ENCODE measurements around the gene VTI1A. TPM values are rescaled to one million over a fixed set of nuclear protein-coding genes. Genes with fewer than 3 reads are reported as not detected.

VTI1A gene
- total and polyA plus RNA-seq, 12 donors: 5.2 to 64.1 (median 22.0) TPM

DNA sequence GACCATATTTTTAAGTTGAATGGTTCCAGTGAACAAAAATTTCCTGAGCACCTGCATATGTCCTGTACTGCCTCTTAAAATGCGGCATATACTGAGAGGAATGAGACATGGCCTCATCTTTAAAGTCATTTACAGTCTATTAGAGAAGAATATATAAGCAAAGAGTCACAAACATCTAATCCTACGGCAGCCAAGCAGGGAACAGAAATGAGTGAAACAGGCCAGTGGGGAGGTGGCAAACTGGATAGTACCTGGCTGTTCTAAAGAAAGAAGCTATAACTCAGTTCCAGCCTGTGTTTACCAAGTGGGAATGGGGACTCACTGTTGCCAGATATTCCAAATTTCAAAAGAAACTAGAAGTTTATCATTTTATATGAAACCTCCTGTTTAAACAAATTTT, 211.4 kb downstream of the VTI1A start:
- Histone ChIP-seq H3K36me3 (replicated peaks in 1 of 2) (no peaks in the 10 kb centered on the region), H3K4me3 (no peak overlapping the region), H3K27me3 (no peaks in the 10 kb centered on the region), H3K9me3 (replicated peaks in 1 of 3) (no peaks in the 10 kb centered on the region), H3K27ac (no peak overlapping the region), H3K4me1 (replicated peaks in 1 of 2) (peaks cover 0 to 7% of the 10 kb centered on the region in 2 donors)
- 91 to 100% (median 97%) methylated on average over 2 of the region's 2 CpGs for WGBS, 4 donors
- TF ChIP-seq, protein P1, sequence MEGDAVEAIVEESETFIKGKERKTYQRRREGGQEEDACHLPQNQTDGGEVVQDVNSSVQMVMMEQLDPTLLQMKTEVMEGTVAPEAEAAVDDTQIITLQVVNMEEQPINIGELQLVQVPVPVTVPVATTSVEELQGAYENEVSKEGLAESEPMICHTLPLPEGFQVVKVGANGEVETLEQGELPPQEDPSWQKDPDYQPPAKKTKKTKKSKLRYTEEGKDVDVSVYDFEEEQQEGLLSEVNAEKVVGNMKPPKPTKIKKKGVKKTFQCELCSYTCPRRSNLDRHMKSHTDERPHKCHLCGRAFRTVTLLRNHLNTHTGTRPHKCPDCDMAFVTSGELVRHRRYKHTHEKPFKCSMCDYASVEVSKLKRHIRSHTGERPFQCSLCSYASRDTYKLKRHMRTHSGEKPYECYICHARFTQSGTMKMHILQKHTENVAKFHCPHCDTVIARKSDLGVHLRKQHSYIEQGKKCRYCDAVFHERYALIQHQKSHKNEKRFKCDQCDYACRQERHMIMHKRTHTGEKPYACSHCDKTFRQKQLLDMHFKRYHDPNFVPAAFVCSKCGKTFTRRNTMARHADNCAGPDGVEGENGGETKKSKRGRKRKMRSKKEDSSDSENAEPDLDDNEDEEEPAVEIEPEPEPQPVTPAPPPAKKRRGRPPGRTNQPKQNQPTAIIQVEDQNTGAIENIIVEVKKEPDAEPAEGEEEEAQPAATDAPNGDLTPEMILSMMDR (IDR thresholded peaks at IDR 0.05): no peak
- no peak for TF ChIP-seq POLR2A (IDR thresholded peaks at IDR 0.05)
- no peak for DNase-seq
- intact Hi-C loops (cut with DNase I): no loop called here

DNA sequence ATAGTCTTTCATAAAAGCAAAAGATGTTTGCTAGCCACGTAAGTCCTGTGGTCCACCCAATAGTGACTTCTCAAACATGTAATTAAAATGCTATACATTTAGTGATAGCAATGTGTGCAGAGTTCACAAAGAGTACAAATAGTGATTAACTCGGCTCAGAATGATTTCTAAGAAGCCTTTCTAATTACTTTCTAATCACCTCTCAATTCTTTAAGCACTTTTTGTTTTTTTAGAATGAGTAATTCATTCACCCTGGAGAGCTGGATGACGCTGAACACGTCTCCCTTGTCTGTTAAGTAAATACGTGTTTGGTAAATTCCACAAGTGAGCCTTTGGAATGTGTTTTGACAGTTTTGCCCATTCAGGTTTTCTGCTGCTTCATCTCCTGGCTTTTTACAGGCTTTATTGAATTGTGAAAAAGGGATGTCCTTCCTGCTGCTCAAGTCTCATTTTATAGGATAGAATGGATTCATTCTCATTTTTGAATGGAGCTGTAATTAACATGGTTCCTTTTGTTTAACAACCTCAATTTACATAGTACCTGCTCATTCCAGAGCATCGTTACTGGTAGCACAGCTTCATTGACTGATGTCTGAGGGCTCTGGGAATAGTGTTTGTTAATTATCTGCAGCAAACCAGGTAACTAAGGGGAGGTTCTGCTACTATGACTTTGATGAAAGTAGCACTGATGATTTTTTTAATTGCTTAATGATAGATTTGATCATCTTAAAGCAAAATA, 212.1 kb downstream of the VTI1A start:
- intact Hi-C loops (cut with DNase I): no loop called here
- Histone ChIP-seq H3K27me3 (no peaks in the 10 kb centered on the region), H3K36me3 (replicated peaks in 1 of 2) (no peaks in the 10 kb centered on the region), H3K9me3 (replicated peaks in 1 of 3) (no peaks in the 10 kb centered on the region), H3K4me1 (replicated peaks in 1 of 2) (peaks cover 0 to 7% of the 10 kb centered on the region in 2 donors), H3K4me3 (no peak overlapping the region), H3K27ac (no peak overlapping the region)
- WGBS, 4 donors: 87 to 93% (median 90%) methylated on average over 6 of the region's 6 CpGs
- no peak for DNase-seq
- no peak for TF ChIP-seq POLR2A (IDR thresholded peaks at IDR 0.05)
- TF ChIP-seq, protein P1 (IDR thresholded peaks at IDR 0.05): no peak

DNA sequence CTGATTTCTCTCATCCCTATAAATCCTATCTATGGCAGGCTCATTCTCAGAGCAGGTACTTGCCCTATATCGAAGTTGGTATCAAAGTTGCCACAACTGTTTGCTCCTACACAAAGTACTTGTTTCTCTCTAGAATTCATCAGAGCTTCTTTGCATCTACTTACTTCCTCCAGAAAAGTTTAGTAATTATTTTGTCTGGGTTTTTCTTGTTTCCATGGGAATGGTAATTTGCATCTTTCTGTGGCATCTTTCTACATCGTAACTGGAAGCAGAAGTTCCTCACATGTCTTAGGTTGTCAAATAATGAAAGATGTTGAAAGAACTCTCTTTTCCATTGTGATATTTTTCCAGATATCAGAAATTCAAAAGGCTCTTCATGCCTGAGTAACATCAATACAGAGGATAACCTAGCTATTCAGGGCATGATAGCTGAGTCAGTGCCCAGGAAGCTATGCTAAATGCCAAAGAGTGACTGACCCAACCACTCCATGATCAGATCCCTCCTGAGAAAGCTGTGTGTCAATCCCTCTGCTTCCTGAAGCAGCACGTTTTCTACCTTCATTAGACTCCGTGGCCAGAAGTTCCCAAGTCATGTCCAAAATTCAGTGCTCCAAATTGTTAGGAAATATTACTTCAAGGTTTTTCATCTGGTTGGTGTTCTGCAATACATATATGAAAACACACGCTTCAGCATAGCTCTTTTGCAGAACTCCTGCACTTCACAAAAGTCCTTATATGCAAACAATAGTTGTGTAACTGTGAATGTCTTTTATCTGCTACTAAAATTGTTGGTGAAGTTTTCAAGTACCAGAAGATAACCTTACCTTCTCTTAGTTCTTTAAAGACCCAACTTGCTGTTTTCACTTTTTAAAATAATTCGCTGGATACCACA, 216.5 kb downstream of the VTI1A start:
- WGBS, 4 donors: 88 to 91% (median 90%) methylated on average over 6 of the region's 6 CpGs
- Histone ChIP-seq H3K27me3 (no peaks in the 10 kb centered on the region), H3K4me1 (replicated peaks in 1 of 2) (no peaks in the 10 kb centered on the region), H3K36me3 (replicated peaks in 1 of 2) (no peaks in the 10 kb centered on the region), H3K27ac (no peak overlapping the region), H3K9me3 (replicated peaks in 1 of 3) (no peaks in the 10 kb centered on the region), H3K4me3 (no peak overlapping the region)
- intact Hi-C loops (cut with DNase I): no loop called here
- TF ChIP-seq, protein P1 (IDR thresholded peaks at IDR 0.05): no peak
- TF ChIP-seq POLR2A (IDR thresholded peaks at IDR 0.05): no peak
- DNase-seq: no peak

DNA sequence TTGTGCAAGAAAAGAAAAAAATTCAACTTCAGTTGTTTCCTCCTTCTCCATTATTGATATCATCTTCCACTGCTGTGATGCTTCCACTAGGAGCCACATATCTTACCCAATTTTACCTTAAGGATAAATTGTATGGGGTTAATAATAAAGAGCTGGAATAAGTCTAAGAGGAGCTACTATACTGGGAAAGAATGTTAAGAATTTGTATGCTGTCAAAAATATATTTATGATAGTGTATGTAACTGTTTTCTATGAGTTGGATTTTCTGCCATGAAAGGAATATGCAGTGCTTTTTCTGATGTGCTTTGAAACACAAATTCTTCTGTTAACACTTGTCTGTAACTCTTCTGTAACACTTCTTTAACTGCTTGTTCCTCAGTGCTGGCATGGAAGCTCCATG, 219.1 kb downstream of the VTI1A start:
- H3K27me3 ChIP-seq: no peaks in the 10 kb centered on the region
- H3K27ac ChIP-seq: no peak overlapping the region
- no peak for DNase-seq
- H3K4me3 ChIP-seq: no peak overlapping the region
- H3K9me3 ChIP-seq (replicated peaks in 1 of 3): no peaks in the 10 kb centered on the region
- intact Hi-C loops (cut with DNase I): no loop called here
- H3K36me3 ChIP-seq (replicated peaks in 1 of 2): no peaks in the 10 kb centered on the region
- no peak for TF ChIP-seq POLR2A (IDR thresholded peaks at IDR 0.05)
- TF ChIP-seq, protein P1 (IDR thresholded peaks at IDR 0.05): no peak
- H3K4me1 ChIP-seq (replicated peaks in 1 of 2): no peaks in the 10 kb centered on the region

All from adrenal gland (tissue), 12 donors.